HEK293T (cell line): Measurements from ENCODE around the gene LYSMD1.
A peak's percentile ranks its signal among the peaks of the same experiment; 100 is the strongest.

Experiments
- ARNT ChIP-seq: fragments of 450-650 bp; IDR thresholded peaks from 2 replicates; pipeline ENCODE4 v1.6.1; 2017; ENCODE audit warnings: mild to moderate bottlenecking
- L3MBTL2 ChIP-seq: fragments of 450-650 bp; conservative IDR thresholded peaks from 2 replicates; pipeline ENCODE4 v1.6.1; 2016; ENCODE audit warnings: mild to moderate bottlenecking
- LEF1 ChIP-seq: fragments of 450-650 bp; IDR thresholded peaks from 2 replicates; pipeline ENCODE4 v1.6.1; 2017; ENCODE audit warnings: mild to moderate bottlenecking, borderline replicate concordance
- SP1 ChIP-seq: fragments of 450-650 bp; IDR thresholded peaks from 2 replicates; pipeline ENCODE4 v1.6.1; 2017
- TARDBP ChIP-seq: fragments of 450-650 bp; IDR thresholded peaks from 2 replicates; pipeline ENCODE4 v1.6.1; 2016

GRCh38 chr1:151165738-151166504 is at the start of gene LYSMD1, which contains the start of gene SCNM1:
- TF ChIP-seq LEF1 (no peak), SP1 (no peak), ARNT (no peak), L3MBTL2 (peak; percentile 65; the same call in 1 of the 2 replicates), TARDBP (0 out of 2 replicates have a peak, but pooled peaks have one; percentile 63)
